H1 (cell line): ENCODE data around the gene BLNK. TPM values are rescaled to one million over a fixed set of nuclear protein-coding genes. Genes with fewer than 3 reads are reported as not detected.

Experiments used
- JUN ChIP-seq: IDR thresholded peaks from 2 replicates; pipeline ENCODE4 v1.6.1; 2011; ENCODE audit warnings: low read depth, mild to moderate bottlenecking, improper control_type of control experiment, low read length
- polyA plus RNA-seq, 7 experiments: library from polyadenylated mRNA; depleted of rRNA in 3 of 7; stranded (reverse) in 5 of 7; unstranded in 2 of 7; fragments of >200 nt in 5 of 7; fragments of 200-250 nt in 2 of 7; gene quantifications; 1 replicate in 5 of 7; 2 replicates in 1 of 7; 4 replicates in 1 of 7; pipeline versions ENCODE4 v1.2.1 to v1.2.3, GENCODE V29; 2011 to 2013; ENCODE audit warnings: missing spikeins in 2 of 7, mixed read lengths in 2 of 7
- total RNA-seq: library from RNA; stranded (reverse); fragmentation: NEBNext Ultra II Directional; extraction: Animal tissue kit (Norgen Biotek cat#: 25700); gene quantifications from 2 replicates; pipeline ENCODE4 v1.2.1, GENCODE V29; 2021
- TF ChIP-seq, protein P1 (sequence below): fragments of 300-600 bp; sonication (generic); IDR thresholded peaks from 2 replicates; pipeline ENCODE4 v1.7.1; 2012; ENCODE audit warnings: low read length, moderate library complexity, mild to moderate bottlenecking, inconsistent platforms; ENCODE audit not compliant: insufficient replicate concordance

The BLNK gene
- total and polyA plus RNA-seq, 2 of the 8 experiments (the other 6 are each of a cell fraction or from before 2014, with no cell fraction given), result not detected

- no peak for TF ChIP-seq JUN
- TF ChIP-seq, protein P1, sequence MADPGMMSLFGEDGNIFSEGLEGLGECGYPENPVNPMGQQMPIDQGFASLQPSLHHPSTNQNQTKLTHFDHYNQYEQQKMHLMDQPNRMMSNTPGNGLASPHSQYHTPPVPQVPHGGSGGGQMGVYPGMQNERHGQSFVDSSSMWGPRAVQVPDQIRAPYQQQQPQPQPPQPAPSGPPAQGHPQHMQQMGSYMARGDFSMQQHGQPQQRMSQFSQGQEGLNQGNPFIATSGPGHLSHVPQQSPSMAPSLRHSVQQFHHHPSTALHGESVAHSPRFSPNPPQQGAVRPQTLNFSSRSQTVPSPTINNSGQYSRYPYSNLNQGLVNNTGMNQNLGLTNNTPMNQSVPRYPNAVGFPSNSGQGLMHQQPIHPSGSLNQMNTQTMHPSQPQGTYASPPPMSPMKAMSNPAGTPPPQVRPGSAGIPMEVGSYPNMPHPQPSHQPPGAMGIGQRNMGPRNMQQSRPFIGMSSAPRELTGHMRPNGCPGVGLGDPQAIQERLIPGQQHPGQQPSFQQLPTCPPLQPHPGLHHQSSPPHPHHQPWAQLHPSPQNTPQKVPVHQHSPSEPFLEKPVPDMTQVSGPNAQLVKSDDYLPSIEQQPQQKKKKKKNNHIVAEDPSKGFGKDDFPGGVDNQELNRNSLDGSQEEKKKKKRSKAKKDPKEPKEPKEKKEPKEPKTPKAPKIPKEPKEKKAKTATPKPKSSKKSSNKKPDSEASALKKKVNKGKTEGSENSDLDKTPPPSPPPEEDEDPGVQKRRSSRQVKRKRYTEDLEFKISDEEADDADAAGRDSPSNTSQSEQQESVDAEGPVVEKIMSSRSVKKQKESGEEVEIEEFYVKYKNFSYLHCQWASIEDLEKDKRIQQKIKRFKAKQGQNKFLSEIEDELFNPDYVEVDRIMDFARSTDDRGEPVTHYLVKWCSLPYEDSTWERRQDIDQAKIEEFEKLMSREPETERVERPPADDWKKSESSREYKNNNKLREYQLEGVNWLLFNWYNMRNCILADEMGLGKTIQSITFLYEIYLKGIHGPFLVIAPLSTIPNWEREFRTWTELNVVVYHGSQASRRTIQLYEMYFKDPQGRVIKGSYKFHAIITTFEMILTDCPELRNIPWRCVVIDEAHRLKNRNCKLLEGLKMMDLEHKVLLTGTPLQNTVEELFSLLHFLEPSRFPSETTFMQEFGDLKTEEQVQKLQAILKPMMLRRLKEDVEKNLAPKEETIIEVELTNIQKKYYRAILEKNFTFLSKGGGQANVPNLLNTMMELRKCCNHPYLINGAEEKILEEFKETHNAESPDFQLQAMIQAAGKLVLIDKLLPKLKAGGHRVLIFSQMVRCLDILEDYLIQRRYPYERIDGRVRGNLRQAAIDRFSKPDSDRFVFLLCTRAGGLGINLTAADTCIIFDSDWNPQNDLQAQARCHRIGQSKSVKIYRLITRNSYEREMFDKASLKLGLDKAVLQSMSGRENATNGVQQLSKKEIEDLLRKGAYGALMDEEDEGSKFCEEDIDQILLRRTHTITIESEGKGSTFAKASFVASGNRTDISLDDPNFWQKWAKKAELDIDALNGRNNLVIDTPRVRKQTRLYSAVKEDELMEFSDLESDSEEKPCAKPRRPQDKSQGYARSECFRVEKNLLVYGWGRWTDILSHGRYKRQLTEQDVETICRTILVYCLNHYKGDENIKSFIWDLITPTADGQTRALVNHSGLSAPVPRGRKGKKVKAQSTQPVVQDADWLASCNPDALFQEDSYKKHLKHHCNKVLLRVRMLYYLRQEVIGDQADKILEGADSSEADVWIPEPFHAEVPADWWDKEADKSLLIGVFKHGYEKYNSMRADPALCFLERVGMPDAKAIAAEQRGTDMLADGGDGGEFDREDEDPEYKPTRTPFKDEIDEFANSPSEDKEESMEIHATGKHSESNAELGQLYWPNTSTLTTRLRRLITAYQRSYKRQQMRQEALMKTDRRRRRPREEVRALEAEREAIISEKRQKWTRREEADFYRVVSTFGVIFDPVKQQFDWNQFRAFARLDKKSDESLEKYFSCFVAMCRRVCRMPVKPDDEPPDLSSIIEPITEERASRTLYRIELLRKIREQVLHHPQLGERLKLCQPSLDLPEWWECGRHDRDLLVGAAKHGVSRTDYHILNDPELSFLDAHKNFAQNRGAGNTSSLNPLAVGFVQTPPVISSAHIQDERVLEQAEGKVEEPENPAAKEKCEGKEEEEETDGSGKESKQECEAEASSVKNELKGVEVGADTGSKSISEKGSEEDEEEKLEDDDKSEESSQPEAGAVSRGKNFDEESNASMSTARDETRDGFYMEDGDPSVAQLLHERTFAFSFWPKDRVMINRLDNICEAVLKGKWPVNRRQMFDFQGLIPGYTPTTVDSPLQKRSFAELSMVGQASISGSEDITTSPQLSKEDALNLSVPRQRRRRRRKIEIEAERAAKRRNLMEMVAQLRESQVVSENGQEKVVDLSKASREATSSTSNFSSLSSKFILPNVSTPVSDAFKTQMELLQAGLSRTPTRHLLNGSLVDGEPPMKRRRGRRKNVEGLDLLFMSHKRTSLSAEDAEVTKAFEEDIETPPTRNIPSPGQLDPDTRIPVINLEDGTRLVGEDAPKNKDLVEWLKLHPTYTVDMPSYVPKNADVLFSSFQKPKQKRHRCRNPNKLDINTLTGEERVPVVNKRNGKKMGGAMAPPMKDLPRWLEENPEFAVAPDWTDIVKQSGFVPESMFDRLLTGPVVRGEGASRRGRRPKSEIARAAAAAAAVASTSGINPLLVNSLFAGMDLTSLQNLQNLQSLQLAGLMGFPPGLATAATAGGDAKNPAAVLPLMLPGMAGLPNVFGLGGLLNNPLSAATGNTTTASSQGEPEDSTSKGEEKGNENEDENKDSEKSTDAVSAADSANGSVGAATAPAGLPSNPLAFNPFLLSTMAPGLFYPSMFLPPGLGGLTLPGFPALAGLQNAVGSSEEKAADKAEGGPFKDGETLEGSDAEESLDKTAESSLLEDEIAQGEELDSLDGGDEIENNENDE, result no peak
Observed at GRCh38 chr10:96208946-96209345, 62.4 kb downstream of the BLNK start (continued).
